ENCODE results near the gene URM1.

URM1 gene

DNA sequence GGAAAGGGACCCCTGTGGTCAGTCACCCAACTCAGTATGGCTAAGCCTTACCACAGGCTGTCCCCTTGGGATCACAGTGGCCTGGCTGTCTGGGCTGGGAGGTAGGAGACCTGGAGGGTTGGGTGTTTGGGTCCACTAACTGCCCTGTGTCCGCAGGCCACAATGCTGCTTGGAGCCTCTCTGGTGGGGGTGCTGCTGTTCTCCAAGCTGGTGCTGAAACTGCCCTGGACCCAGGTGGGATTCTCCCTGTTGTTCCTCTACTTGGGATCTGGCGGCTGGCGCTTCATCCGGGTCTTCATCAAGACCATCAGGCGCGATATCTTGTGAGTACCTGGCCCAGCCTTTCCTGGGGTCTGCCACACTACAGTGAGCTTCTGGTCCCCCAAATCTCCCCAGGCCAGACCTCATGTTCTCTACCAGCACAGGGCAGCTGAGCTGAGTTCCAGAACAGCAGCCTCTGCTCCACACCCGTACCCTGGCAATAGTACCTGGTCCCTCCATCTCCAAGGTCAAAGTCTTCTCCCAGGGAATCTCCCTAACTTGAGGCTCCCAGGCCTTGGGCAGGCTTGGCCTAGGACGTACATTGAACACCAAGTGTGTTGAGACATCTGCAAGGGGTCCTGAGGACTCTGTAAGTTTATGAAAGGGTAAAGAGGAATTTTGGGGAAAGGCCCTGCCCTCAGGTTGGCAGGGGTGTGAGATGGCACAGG lies 28.0 kb upstream of the URM1 start:
- TF ChIP-seq, protein P1, sequence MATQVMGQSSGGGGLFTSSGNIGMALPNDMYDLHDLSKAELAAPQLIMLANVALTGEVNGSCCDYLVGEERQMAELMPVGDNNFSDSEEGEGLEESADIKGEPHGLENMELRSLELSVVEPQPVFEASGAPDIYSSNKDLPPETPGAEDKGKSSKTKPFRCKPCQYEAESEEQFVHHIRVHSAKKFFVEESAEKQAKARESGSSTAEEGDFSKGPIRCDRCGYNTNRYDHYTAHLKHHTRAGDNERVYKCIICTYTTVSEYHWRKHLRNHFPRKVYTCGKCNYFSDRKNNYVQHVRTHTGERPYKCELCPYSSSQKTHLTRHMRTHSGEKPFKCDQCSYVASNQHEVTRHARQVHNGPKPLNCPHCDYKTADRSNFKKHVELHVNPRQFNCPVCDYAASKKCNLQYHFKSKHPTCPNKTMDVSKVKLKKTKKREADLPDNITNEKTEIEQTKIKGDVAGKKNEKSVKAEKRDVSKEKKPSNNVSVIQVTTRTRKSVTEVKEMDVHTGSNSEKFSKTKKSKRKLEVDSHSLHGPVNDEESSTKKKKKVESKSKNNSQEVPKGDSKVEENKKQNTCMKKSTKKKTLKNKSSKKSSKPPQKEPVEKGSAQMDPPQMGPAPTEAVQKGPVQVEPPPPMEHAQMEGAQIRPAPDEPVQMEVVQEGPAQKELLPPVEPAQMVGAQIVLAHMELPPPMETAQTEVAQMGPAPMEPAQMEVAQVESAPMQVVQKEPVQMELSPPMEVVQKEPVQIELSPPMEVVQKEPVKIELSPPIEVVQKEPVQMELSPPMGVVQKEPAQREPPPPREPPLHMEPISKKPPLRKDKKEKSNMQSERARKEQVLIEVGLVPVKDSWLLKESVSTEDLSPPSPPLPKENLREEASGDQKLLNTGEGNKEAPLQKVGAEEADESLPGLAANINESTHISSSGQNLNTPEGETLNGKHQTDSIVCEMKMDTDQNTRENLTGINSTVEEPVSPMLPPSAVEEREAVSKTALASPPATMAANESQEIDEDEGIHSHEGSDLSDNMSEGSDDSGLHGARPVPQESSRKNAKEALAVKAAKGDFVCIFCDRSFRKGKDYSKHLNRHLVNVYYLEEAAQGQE (IDR thresholded peaks at IDR 0.05; ENCODE audit: insufficient read depth in 1 of 2, low read depth in 2 of 2, low read length in 2 of 2): peak; percentile 19 to 72; a peak in 2 of 4 replicates
- no peak for TF ChIP-seq SIN3A (IDR thresholded peaks at IDR 0.05; ENCODE audit: borderline replicate concordance, insufficient read depth, low read length)

DNA sequence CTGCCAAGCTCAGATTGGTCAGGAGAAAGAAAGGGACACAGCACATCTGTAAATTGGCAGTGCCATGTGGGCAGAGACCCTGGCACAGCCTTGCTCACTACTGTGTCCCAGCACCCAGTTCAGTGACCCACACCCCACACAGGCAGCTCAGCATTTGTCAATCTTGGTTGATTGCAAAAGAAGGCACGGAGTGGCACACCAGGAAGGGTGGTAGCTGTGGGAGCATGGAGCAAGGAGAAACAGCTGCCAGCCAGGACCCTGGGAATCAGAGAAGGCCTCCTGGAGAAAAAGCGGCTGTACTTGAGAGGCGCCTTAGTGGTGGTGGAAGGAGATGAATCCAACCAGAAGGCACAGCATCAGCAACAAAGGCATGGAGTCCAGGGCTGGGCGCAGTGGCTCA lies 27.3 kb upstream of the URM1 start:
- TF ChIP-seq SIN3A (IDR thresholded peaks at IDR 0.05; ENCODE audit: borderline replicate concordance, insufficient read depth, low read length): no peak
- no peak for TF ChIP-seq POLR2AphosphoS5 (IDR thresholded peaks at IDR 0.05; ENCODE audit: low read depth, low read length)
- no peak for TF ChIP-seq FOXP2 (optimal IDR thresholded peaks at IDR 0.05; ENCODE audit: borderline replicate concordance, extremely low read depth, extremely low read length, insufficient read depth)
- TF ChIP-seq, protein P1 (IDR thresholded peaks at IDR 0.05; ENCODE audit: insufficient read depth in 1 of 2, low read depth in 2 of 2, low read length in 2 of 2): no peak
- TF ChIP-seq TAF1 (IDR thresholded peaks at IDR 0.05; ENCODE audit: borderline replicate concordance, insufficient read depth, low read length): no peak

DNA sequence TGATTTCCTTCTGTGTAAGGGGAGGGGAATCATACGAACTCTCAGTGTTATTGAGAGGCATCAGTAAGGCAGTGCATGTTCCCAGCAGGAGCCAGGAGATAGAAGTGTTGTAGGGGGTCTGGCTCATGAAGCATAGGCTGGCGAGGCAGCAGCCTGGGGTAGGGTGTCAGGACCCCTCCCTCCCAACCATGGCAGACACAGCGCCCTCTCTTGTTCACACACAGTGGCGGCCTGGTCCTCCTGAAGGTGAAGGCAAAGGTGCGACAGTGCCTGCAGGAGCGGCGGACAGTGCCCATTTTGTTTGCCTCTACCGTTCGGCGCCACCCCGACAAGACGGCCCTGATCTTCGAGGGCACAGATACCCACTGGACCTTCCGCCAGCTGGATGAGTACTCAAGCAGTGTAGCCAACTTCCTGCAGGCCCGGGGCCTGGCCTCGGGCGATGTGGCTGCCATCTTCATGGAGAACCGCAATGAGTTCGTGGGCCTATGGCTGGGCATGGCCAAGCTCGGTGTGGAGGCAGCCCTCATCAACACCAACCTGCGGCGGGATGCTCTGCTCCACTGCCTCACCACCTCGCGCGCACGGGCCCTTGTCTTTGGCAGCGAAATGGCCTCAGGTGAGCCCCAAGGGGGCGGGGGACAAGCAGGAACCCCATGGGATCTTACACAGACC lies 26.1 kb upstream of the URM1 start:
- TF ChIP-seq TAF1 (IDR thresholded peaks at IDR 0.05; ENCODE audit: borderline replicate concordance, insufficient read depth, low read length) (no peak), SIN3A (IDR thresholded peaks at IDR 0.05; ENCODE audit: borderline replicate concordance, insufficient read depth, low read length) (no peak)
- TF ChIP-seq, protein P1 (IDR thresholded peaks at IDR 0.05; ENCODE audit: insufficient read depth in 1 of 2, low read depth in 2 of 2, low read length in 2 of 2): no peak

DNA sequence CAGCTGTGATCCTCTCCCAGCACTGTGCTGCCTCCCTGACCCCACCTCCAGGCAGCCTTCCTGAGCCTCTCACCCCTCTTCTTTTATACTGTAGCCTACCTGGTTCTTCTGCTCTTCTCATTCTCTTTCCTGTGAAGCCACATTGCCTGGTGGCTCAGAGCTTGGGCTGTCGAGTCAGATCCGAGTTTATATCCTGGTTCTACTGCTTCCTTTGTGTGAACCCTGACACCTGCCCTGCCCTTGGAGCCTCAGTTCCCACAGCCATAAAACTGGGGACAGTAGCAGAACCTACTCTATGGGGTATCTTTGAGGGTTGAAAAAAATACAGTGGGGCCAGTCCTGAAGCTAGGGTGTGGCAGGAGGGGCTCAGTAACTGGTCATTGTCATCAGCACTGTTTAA lies 22.0 kb upstream of the URM1 start:
- no peak for TF ChIP-seq FOXP2 (optimal IDR thresholded peaks at IDR 0.05; ENCODE audit: borderline replicate concordance, extremely low read depth, extremely low read length, insufficient read depth)
- TF ChIP-seq, protein P1 (IDR thresholded peaks at IDR 0.05; ENCODE audit: insufficient read depth in 1 of 2, low read depth in 2 of 2, low read length in 2 of 2): no peak

- TF ChIP-seq, protein P1 (IDR thresholded peaks at IDR 0.05; ENCODE audit: insufficient read depth in 1 of 2, low read depth in 2 of 2, low read length in 2 of 2): no peak
Measured at GRCh38 chr9:128349772-128350171, 21.4 kb upstream of the URM1 start.

Measured in PFSK-1 (cell line).